Natural killer cell treated with Interleukin-12 subunit alpha and Interleukin-12 subunit beta and Interleukin-15 and Interleukin-18, amount 100 ng/mL, for 72 hours (primary cell): ENCODE measurements around the gene MYBPH. TPM values are rescaled to one million over a fixed set of nuclear protein-coding genes. Genes with fewer than 3 reads are reported as not detected.

Experiments used
- ATAC-seq, 2 donors: fragments of 150-1000 bp; cut with Tn5 transposase in 1 of 2; sonication (Bioruptor Pico), chemical (Tn5 transposase) in 1 of 2; 2 replicates each; pipeline ENCODE4 v1.10.0; 2021
- DNase-seq: peaks from one replicate; pipeline ENCODE4 v3.0.0; 2022; ENCODE audit warnings: low spot score
- H3K27ac Mint-ChIP-seq, 2 donors: 1 replicate in 1 of 2; 2 replicates in 1 of 2; pipeline ENCODE4 v1.8.0; 2022; ENCODE audit warnings: mixed read lengths in 2 of 2, mild to moderate bottlenecking in 1 of 2, moderate library complexity in 1 of 2
- H3K27me3 Mint-ChIP-seq, 2 donors: 1 replicate in 1 of 2; 2 replicates in 1 of 2; pipeline ENCODE4 v1.8.0; 2022; ENCODE audit warnings: mixed read lengths in 2 of 2
- H3K36me3 Mint-ChIP-seq: one replicate; pipeline ENCODE4 v1.8.0; 2022; ENCODE audit warnings: mixed read lengths
- H3K4me1 Mint-ChIP-seq, 2 donors: 1 replicate in 1 of 2; 2 replicates in 1 of 2; pipeline ENCODE4 v1.8.0; 2022; ENCODE audit warnings: low read depth in 2 of 2, mixed read lengths in 2 of 2, mild to moderate bottlenecking in 1 of 2
- H3K4me3 Mint-ChIP-seq: one replicate; pipeline ENCODE4 v1.8.0; 2022; ENCODE audit warnings: mixed read lengths
- H3K9me3 Mint-ChIP-seq: 2 replicates; pipeline ENCODE4 v1.8.0; 2022; ENCODE audit warnings: mixed read lengths
- total RNA-seq, 2 donors: library from RNA; stranded (reverse); gene quantifications; one replicate each; pipeline ENCODE4 v1.2.3, GENCODE V29; 2022

Gene MYBPH
- total RNA-seq, 2 donors from 2014 or later = not detected

GRCh38 chr1:203149188-203149840 is 26.3 kb downstream of the MYBPH start:
- Mint-ChIP-seq H3K4me1 (no peaks in the 10 kb centered on the region), H3K36me3 (no peaks in the 10 kb centered on the region), H3K9me3 (no peaks in the 10 kb centered on the region), H3K27ac (no peak overlapping the region), H3K4me3 (no peak overlapping the region), H3K27me3 (peaks cover 0 to 2% of the 10 kb centered on the region in 2 donors)
- ATAC-seq = no peak
- no peak for DNase-seq

DNA sequence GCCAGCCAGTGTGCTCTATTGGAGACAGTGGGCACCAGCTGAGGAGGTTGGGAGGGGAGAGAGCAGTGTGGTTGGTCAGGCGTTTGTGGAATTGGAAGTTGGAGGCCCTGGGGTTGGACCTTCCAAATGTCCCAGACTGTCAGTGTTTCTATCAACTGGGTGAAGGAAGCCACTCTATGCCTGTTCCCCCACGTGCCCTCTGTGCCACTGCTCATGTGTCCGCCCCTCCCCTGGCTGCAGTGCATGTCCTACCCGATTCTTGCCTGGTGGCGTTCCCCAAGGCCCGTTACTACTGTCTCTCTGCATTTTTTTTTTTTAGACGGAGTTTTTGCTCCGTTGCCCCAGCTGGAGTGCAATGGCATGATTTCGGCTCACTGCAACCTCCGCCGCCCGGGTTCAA is 27.0 kb downstream of the MYBPH start:
- Mint-ChIP-seq H3K36me3 (no peaks in the 10 kb centered on the region), H3K9me3 (no peaks in the 10 kb centered on the region), H3K4me1 (no peaks in the 10 kb centered on the region), H3K4me3 (no peak overlapping the region), H3K27ac (no peak overlapping the region), H3K27me3 (peaks cover 0 to 5% of the 10 kb centered on the region in 2 donors)
- ATAC-seq = no peak
- no peak for DNase-seq

DNA sequence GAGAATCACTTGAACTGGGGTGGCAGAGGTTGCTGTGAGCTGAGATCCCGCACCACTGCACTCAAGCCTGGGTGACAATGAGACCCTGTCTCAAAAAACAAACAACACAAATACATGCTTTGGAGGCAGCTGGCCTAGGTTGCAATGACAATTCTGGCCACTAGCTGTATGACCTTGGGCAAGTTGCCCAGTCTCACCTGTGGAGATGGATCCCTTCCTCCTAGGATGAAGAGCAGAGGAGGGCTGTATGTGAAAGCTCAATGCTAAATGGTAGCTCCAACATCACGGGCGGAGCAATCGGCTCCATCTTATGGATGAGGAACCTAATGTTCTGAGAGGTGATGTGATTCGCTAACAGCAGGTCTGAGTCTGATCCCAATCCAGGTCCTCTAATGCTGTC is 27.5 kb downstream of the MYBPH start:
- Mint-ChIP-seq H3K36me3 (no peaks in the 10 kb centered on the region), H3K4me1 (no peaks in the 10 kb centered on the region), H3K4me3 (no peak overlapping the region), H3K9me3 (no peaks in the 10 kb centered on the region), H3K27ac (no peak overlapping the region), H3K27me3 (peaks cover 0 to 5% of the 10 kb centered on the region in 2 donors)
- DNase-seq (no peak), ATAC-seq (no peak)

- DNase-seq = no peak
- Mint-ChIP-seq H3K9me3 (no peaks in the 10 kb centered on the region), H3K36me3 (no peaks in the 10 kb centered on the region), H3K27ac (no peak overlapping the region), H3K4me1 (no peaks in the 10 kb centered on the region), H3K27me3 (peaks cover 0 to 5% of the 10 kb centered on the region in 2 donors), H3K4me3 (no peak overlapping the region)
- ATAC-seq = no peak
Observed at GRCh38 chr1:203147376-203147775, 28.2 kb downstream of the MYBPH start.

- ATAC-seq (no peak), DNase-seq (no peak)
- Mint-ChIP-seq H3K27ac (no peak overlapping the region), H3K4me1 (no peaks in the 10 kb centered on the region), H3K4me3 (no peak overlapping the region), H3K36me3 (no peaks in the 10 kb centered on the region), H3K27me3 (peaks cover 0 to 5% of the 10 kb centered on the region in 2 donors), H3K9me3 (no peaks in the 10 kb centered on the region)
Observed at GRCh38 chr1:203146537-203146936, 29.1 kb downstream of the MYBPH start.

- Mint-ChIP-seq H3K27ac (no peak overlapping the region), H3K4me3 (no peak overlapping the region), H3K36me3 (no peaks in the 10 kb centered on the region), H3K9me3 (no peaks in the 10 kb centered on the region), H3K27me3 (peaks cover 0 to 5% of the 10 kb centered on the region in 2 donors), H3K4me1 (no peaks in the 10 kb centered on the region)
- ATAC-seq = no peak
- no peak for DNase-seq
Observed at GRCh38 chr1:203146042-203146369, 29.6 kb downstream of the MYBPH start.

- DNase-seq = no peak
- Mint-ChIP-seq H3K4me3 (no peak overlapping the region), H3K27me3 (peaks cover 0 to 5% of the 10 kb centered on the region in 2 donors), H3K9me3 (no peaks in the 10 kb centered on the region), H3K27ac (no peak overlapping the region), H3K4me1 (no peaks in the 10 kb centered on the region), H3K36me3 (no peaks in the 10 kb centered on the region)
- no peak for ATAC-seq
Observed at GRCh38 chr1:203145321-203146041, 30.1 kb downstream of the MYBPH start.

- Mint-ChIP-seq H3K27me3 (peaks cover 0 to 5% of the 10 kb centered on the region in 2 donors), H3K27ac (no peak overlapping the region), H3K4me3 (no peak overlapping the region), H3K4me1 (no peaks in the 10 kb centered on the region), H3K9me3 (no peaks in the 10 kb centered on the region), H3K36me3 (no peaks in the 10 kb centered on the region)
- ATAC-seq (no peak), DNase-seq (no peak)
Observed at GRCh38 chr1:203144661-203145060, 31.0 kb downstream of the MYBPH start.

DNA sequence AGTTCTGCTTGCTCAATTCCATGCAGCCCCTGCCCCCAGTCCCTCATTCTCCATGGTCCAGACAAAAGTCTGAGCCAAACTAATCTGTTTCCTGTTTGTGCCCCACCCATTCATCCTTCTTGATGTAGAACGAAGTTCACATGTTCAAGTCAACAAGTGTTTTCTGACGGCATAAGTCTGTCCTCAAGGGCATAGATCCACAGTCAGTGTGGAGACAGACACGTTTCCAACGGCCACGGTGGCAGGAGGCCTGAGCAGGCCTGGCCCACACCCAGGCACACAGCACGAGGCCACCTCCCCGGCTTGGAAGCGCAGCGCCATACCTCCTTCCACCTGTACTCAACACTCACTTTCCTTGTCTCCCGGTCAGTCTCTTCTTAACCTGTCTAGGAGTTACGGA is 32.0 kb downstream of the MYBPH start:
- DNase-seq (no peak), ATAC-seq (no peak)
- H3K27me3 Mint-ChIP-seq = peaks cover 0 to 2% of the 10 kb centered on the region in 2 donors
- H3K4me3 Mint-ChIP-seq = no peak overlapping the region
- no peaks in the 10 kb centered on the region for H3K9me3 Mint-ChIP-seq
- H3K27ac Mint-ChIP-seq = no peak overlapping the region
- no peaks in the 10 kb centered on the region for H3K36me3 Mint-ChIP-seq
- no peaks in the 10 kb centered on the region for H3K4me1 Mint-ChIP-seq

- Mint-ChIP-seq H3K4me3 (no peak overlapping the region), H3K9me3 (no peaks in the 10 kb centered on the region), H3K4me1 (no peaks in the 10 kb centered on the region), H3K36me3 (no peaks in the 10 kb centered on the region), H3K27me3 (peaks cover 0 to 2% of the 10 kb centered on the region in 2 donors), H3K27ac (no peak overlapping the region)
- ATAC-seq (no peak), DNase-seq (no peak)
Observed at GRCh38 chr1:203142684-203143408, 32.8 kb downstream of the MYBPH start.

DNA sequence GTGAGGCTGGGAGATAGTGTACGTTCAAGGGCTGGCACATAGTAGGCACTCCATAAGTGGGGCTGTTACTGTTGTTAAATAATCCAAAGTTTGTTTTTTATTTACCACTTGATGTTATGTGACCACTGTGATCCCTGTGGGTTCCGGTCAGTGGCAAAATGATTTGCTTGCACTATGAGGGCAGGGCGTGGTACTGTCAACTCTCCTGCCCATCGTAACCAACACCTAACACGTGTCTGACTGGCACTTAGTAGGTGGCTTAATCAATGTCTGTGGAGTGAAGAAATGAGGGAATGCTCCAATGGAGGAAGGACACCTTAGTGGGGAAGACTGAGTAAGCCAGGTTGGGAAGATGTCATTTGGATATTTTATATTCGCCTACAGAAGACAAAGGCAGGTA is 33.5 kb downstream of the MYBPH start:
- H3K27ac Mint-ChIP-seq = no peak overlapping the region
- no peak for ATAC-seq

GRCh38 chr1:203140743-203141520 is 34.7 kb downstream of the MYBPH start:
- DNase-seq = no peak
- ATAC-seq = no peak
- Mint-ChIP-seq H3K27me3 (peaks cover 7% of the 10 kb centered on the region in 2 donors), H3K4me3 (no peak overlapping the region), H3K27ac (no peak overlapping the region), H3K9me3 (no peaks in the 10 kb centered on the region), H3K4me1 (peaks cover 2 to 4% of the 10 kb centered on the region in 2 donors), H3K36me3 (no peaks in the 10 kb centered on the region)

More for the DNA sequence above, 33.5 kb downstream of the MYBPH start:
- no peaks in the 10 kb centered on the region for H3K36me3 Mint-ChIP-seq
- no peak overlapping the region for H3K4me3 Mint-ChIP-seq
- peaks cover under 1 to 2% of the 10 kb centered on the region in 2 donors for H3K27me3 Mint-ChIP-seq
- DNase-seq = no peak
- no peaks in the 10 kb centered on the region for H3K9me3 Mint-ChIP-seq
- no peaks in the 10 kb centered on the region for H3K4me1 Mint-ChIP-seq

- ATAC-seq (no peak), DNase-seq (no peak)
- Mint-ChIP-seq H3K9me3 (no peaks in the 10 kb centered on the region), H3K4me1 (peaks cover 4 to 6% of the 10 kb centered on the region in 2 donors), H3K4me3 (no peak overlapping the region), H3K36me3 (no peaks in the 10 kb centered on the region), H3K27me3 (peaks cover 7% of the 10 kb centered on the region in 2 donors), H3K27ac (no peak overlapping the region)
Observed at GRCh38 chr1:203139976-203140475, 35.6 kb downstream of the MYBPH start.
